ENCODE data around the gene MUC5AC.

MUC5AC gene

DNA sequence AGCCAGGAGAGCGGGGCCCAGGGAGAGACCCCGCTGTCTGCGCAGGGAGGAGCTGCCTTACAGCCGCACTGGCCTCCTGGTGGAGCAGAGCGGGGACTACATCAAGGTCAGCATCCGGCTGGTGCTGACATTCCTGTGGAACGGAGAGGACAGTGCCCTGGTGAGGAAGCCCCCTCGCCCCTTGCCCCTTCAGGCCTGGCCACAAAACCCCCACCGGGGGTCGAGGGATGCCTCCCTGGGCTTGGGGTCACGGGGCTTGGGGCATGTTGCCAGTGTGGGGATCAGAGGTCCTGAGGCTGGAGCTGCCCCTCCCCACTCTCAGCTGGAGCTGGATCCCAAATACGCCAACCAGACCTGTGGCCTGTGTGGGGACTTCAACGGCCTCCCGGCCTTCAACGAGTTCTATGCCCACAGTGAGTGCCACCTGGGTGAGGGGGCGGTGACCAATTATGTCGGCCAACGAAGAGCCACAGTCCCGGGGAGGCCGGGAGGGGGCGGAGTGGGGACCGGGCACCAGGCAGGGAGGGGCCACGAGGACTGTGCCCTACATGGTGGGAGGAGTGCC, 69.3 kb downstream of the MUC5AC start:
- TF ChIP-seq LEF1 (IDR thresholded peaks at IDR 0.05; ENCODE audit: borderline replicate concordance): no peak
- TF ChIP-seq ELF4 (IDR thresholded peaks at IDR 0.05): no peak
- no peak for TF ChIP-seq FOXK2 (IDR thresholded peaks at IDR 0.05)
- TF ChIP-seq FOXM1 (IDR thresholded peaks at IDR 0.05; ENCODE audit: borderline replicate concordance): no peak
- TF ChIP-seq SUZ12 (IDR thresholded peaks at IDR 0.05): no peak
- no peak for TF ChIP-seq CTBP1 (IDR thresholded peaks at IDR 0.05; ENCODE audit: borderline replicate concordance)
- TF ChIP-seq NFRKB (IDR thresholded peaks at IDR 0.05): no peak
- no peak for TF ChIP-seq FOXA1 (IDR thresholded peaks at IDR 0.05)
- TF ChIP-seq SP1 (IDR thresholded peaks at IDR 0.05): no peak
- TF ChIP-seq HDGF (IDR thresholded peaks at IDR 0.05; ENCODE audit: borderline replicate concordance): no peak
- TF ChIP-seq, protein P1, sequence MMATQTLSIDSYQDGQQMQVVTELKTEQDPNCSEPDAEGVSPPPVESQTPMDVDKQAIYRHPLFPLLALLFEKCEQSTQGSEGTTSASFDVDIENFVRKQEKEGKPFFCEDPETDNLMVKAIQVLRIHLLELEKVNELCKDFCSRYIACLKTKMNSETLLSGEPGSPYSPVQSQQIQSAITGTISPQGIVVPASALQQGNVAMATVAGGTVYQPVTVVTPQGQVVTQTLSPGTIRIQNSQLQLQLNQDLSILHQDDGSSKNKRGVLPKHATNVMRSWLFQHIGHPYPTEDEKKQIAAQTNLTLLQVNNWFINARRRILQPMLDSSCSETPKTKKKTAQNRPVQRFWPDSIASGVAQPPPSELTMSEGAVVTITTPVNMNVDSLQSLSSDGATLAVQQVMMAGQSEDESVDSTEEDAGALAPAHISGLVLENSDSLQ (IDR thresholded peaks at IDR 0.05): no peak
- TF ChIP-seq TARDBP (IDR thresholded peaks at IDR 0.05): no peak
- TF ChIP-seq BHLHE40 (IDR thresholded peaks at IDR 0.05; ENCODE audit: borderline replicate concordance): no peak
- no peak for TF ChIP-seq ARNT (IDR thresholded peaks at IDR 0.05)
- TF ChIP-seq ZNF384 (IDR thresholded peaks at IDR 0.05): no peak
- no peak for TF ChIP-seq L3MBTL2 (conservative IDR thresholded peaks at IDR 0.05)
- ChIA-PET CTCF (no interaction called here), POLR2A (no interaction called here)
- peak; percentile 49 for DNase-seq (ENCODE audit: extremely low spot score)

DNA sequence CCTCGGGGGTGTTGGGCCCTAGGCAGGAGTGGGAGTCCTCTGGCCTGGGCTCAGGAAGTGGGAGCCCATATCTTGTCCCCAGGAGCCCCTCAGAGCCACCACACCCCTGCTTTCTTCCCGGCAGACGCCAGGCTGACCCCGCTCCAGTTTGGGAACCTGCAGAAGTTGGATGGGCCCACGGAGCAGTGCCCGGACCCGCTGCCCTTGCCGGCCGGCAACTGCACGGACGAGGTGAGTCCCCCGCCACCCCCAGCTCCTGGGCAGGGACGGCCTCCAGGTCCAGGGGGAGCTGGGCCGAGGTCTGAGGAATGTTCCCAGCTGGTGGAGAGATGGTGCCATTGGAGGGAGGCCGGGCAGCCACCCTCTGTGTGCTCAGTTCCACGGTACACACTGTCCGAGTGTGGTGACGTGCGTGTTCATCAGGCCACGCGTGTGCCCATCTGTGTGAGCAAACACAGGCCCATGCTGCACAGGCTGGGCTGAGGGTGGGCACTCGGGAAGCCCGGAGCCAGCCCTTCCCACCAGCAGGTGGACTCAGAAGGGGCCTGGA, 69.9 kb downstream of the MUC5AC start:
- DNase-seq (ENCODE audit: extremely low spot score): no peak
- ChIA-PET POLR2A (no interaction called here), CTCF (no interaction called here)
- TF ChIP-seq, protein P1 (IDR thresholded peaks at IDR 0.05): no peak
- no peak for TF ChIP-seq BHLHE40 (IDR thresholded peaks at IDR 0.05; ENCODE audit: borderline replicate concordance)
- TF ChIP-seq FOXA1 (IDR thresholded peaks at IDR 0.05): no peak
- TF ChIP-seq L3MBTL2 (conservative IDR thresholded peaks at IDR 0.05): no peak
- TF ChIP-seq HDGF (IDR thresholded peaks at IDR 0.05; ENCODE audit: borderline replicate concordance): no peak
- TF ChIP-seq ARNT (IDR thresholded peaks at IDR 0.05): no peak
- TF ChIP-seq SP1 (IDR thresholded peaks at IDR 0.05): no peak
- TF ChIP-seq FOXK2 (IDR thresholded peaks at IDR 0.05): no peak
- TF ChIP-seq ELF4 (IDR thresholded peaks at IDR 0.05): no peak
- no peak for TF ChIP-seq ZNF384 (IDR thresholded peaks at IDR 0.05)
- no peak for TF ChIP-seq FOXM1 (IDR thresholded peaks at IDR 0.05; ENCODE audit: borderline replicate concordance)
- TF ChIP-seq SUZ12 (IDR thresholded peaks at IDR 0.05): no peak

DNA sequence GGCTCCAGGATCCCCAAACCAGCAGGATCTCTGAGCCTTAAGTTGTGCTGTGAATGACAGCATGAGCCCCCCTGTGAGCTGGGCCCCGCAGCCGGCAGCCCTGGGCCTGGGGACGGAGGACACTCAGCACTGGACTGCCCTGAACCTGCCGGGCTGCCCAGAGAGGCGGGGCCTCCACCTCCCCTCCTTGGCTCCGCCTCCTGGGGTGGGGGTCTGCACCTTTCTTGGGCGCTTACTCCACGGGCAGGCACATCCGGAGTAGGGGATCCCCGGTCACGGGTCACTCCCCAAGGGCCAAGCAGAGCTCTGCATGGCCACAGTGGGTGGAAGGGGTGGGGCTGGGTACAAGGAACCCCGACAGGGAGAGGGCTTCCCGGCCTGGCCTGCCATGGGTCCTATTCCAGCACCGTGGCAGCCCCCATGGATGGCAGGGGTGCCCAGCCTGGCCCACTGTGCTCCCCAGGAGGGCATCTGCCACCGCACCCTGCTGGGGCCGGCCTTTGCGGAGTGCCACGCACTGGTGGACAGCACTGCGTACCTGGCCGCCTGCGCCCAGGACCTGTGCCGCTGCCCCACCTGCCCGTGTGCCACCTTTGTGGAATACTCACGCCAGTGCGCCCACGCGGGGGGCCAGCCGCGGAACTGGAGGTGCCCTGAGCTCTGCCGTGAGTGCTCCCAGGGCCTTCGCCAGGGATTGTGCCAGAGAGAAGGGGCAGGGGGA, 70.5 kb downstream of the MUC5AC start:
- DNase-seq (ENCODE audit: extremely low spot score): no peak
- POLR2A ChIA-PET: no interaction called here
- no peak for TF ChIP-seq ARNT (IDR thresholded peaks at IDR 0.05)
- TF ChIP-seq SP1 (IDR thresholded peaks at IDR 0.05): no peak
- TF ChIP-seq, protein P1 (IDR thresholded peaks at IDR 0.05): no peak
- no peak for TF ChIP-seq HDGF (IDR thresholded peaks at IDR 0.05; ENCODE audit: borderline replicate concordance)
- no peak for TF ChIP-seq LEF1 (IDR thresholded peaks at IDR 0.05; ENCODE audit: borderline replicate concordance)
- TF ChIP-seq FOXM1 (IDR thresholded peaks at IDR 0.05; ENCODE audit: borderline replicate concordance): no peak
- no peak for TF ChIP-seq CTBP1 (IDR thresholded peaks at IDR 0.05; ENCODE audit: borderline replicate concordance)
- TF ChIP-seq FOXA1 (IDR thresholded peaks at IDR 0.05): no peak
- TF ChIP-seq TARDBP (IDR thresholded peaks at IDR 0.05): no peak
- TF ChIP-seq L3MBTL2 (conservative IDR thresholded peaks at IDR 0.05): no peak
- TF ChIP-seq ZNF384 (IDR thresholded peaks at IDR 0.05): no peak
- TF ChIP-seq BHLHE40 (IDR thresholded peaks at IDR 0.05; ENCODE audit: borderline replicate concordance): no peak
- TF ChIP-seq SUZ12 (IDR thresholded peaks at IDR 0.05): no peak
- no peak for TF ChIP-seq FOXK2 (IDR thresholded peaks at IDR 0.05)
- no peak for TF ChIP-seq NFRKB (IDR thresholded peaks at IDR 0.05)
- CTCF ChIA-PET: no interaction called here

DNA sequence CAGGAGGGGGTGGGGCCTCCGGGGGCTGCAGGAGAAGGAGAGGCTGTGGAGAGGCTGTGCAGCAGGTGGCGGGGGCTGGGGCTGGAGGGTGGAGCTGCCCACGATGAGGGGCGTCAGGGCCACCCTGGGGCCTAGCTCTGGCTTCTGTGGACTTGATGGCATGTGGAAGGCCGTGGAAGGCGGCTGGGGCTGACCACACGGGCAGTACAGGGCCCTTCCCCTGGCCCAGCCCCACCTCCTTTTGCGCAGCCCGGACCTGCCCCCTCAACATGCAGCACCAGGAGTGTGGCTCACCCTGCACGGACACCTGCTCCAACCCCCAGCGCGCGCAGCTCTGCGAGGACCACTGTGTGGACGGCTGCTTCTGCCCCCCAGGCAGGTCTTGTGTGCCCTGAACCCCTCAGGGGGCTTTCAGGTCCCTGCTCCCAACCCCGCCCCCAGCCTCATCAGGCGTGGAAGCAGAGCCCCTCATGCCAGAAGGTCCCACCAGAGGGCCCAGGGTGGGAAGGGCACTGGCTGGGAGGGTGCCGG, 71.2 kb downstream of the MUC5AC start:
- TF ChIP-seq, protein P1 (IDR thresholded peaks at IDR 0.05): no peak
- TF ChIP-seq HDGF (IDR thresholded peaks at IDR 0.05; ENCODE audit: borderline replicate concordance) (no peak), FOXM1 (IDR thresholded peaks at IDR 0.05; ENCODE audit: borderline replicate concordance) (no peak), ELF4 (IDR thresholded peaks at IDR 0.05) (no peak), SP1 (IDR thresholded peaks at IDR 0.05) (no peak), FOXA1 (IDR thresholded peaks at IDR 0.05) (no peak), TARDBP (IDR thresholded peaks at IDR 0.05) (no peak), ARNT (IDR thresholded peaks at IDR 0.05) (no peak), CTBP1 (IDR thresholded peaks at IDR 0.05; ENCODE audit: borderline replicate concordance) (no peak), LEF1 (IDR thresholded peaks at IDR 0.05; ENCODE audit: borderline replicate concordance) (no peak), L3MBTL2 (conservative IDR thresholded peaks at IDR 0.05) (no peak), FOXK2 (IDR thresholded peaks at IDR 0.05) (no peak), SUZ12 (IDR thresholded peaks at IDR 0.05) (no peak), BHLHE40 (IDR thresholded peaks at IDR 0.05; ENCODE audit: borderline replicate concordance) (no peak), ZNF384 (IDR thresholded peaks at IDR 0.05) (no peak), NFRKB (IDR thresholded peaks at IDR 0.05) (no peak)
- ChIA-PET POLR2A (no interaction called here), CTCF (no interaction called here)
- DNase-seq (ENCODE audit: extremely low spot score): no peak

All from HEK293T (cell line).